ENCODE data around the gene SH2D6.

The SH2D6 gene

DNA sequence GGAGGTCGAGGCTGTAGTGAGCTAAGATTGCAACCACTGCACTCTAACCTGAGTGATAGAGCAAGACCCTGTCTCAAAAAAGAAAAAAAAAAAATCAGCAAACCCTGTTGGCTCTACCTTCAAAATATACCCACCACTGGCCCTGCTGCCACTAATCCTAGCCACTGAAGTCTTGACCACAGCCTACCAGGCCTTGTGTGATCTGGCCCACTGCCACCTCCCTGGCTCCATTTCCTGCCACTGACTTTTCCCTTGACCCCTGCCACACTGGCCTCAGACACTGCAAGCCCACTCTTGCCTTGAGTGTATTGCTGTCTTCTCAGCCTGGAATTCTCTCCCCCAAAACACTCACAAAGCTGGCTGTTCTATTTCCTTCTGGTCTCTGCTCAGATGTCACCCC, 33.7 kb downstream of the SH2D6 start:
- DNase-seq: no peak
- no peaks in the 10 kb centered on the region for H3K36me3 ChIP-seq (ENCODE audit: control insufficient read depth in 1 of 2, insufficient read depth in 2 of 2, low read depth in 1 of 2, low read length in 2 of 2)
- H3K4me1 ChIP-seq (ENCODE audit: control insufficient read depth, insufficient read depth, low read depth, low read length): no peaks in the 10 kb centered on the region
- H3K79me1 ChIP-seq (replicated peaks; ENCODE audit: low read length, poor library complexity, severe bottlenecking): no peaks in the 10 kb centered on the region
- H3K9ac ChIP-seq (ENCODE audit: low read length): no peak overlapping the region
- no peaks in the 10 kb centered on the region for H3K9me3 ChIP-seq (ENCODE audit: control insufficient read depth, low read length)
- H2BK5ac ChIP-seq (ENCODE audit: low read depth, low read length, poor library complexity, severe bottlenecking): no peak overlapping the region
- no peak overlapping the region for H3K4me3 ChIP-seq (ENCODE audit: insufficient read depth in 1 of 2, low read depth in 1 of 2, low read length in 2 of 2)
- H3K18ac ChIP-seq (ENCODE audit: low read depth in 1 of 2, low read length in 2 of 2): peak overlapping the region in 1 of 2 experiments; percentile 41
- H2BK15ac ChIP-seq (ENCODE audit: low read depth, poor library complexity, severe bottlenecking): no peak overlapping the region
- no peak overlapping the region for H3K4me2 ChIP-seq (ENCODE audit: low read length, poor library complexity, severe bottlenecking)
- H2AFZ ChIP-seq (ENCODE audit: low read depth, low read length): peak overlapping the region; percentile 37
- no peak overlapping the region for H3K14ac ChIP-seq (ENCODE audit: low read length in 2 of 2)
- H3K27ac ChIP-seq (ENCODE audit: low read length, poor library complexity, severe bottlenecking): no peak overlapping the region
- H3K27me3 ChIP-seq (ENCODE audit: control insufficient read depth in 1 of 2, insufficient read depth in 1 of 2, low read length in 2 of 2): no peaks in the 10 kb centered on the region
- WGBS: 73% methylated on average over 1 of the region's 1 CpG
- H2BK12ac ChIP-seq (ENCODE audit: low read length in 2 of 2): peak overlapping the region; percentile 2 to 83
- H3K4ac ChIP-seq (ENCODE audit: low read depth in 1 of 2, low read length in 2 of 2): peak overlapping the region in 1 of 2 experiments; percentile 35
- peak overlapping the region in 1 of 2 experiments; percentile 77 for H3K23ac ChIP-seq (ENCODE audit: low read length in 2 of 2)
- H2AK5ac ChIP-seq (ENCODE audit: low read length, severe bottlenecking): no peak overlapping the region
- no peak overlapping the region for H2BK120ac ChIP-seq (ENCODE audit: low read depth, low read length)
- peak overlapping the region; percentile 66 for H4K8ac ChIP-seq (ENCODE audit: low read length)
- no peak overlapping the region for H4K91ac ChIP-seq (ENCODE audit: low read length)

- H3K27ac ChIP-seq (ENCODE audit: low read length, poor library complexity, severe bottlenecking): no peak overlapping the region
- no peak overlapping the region for H2BK5ac ChIP-seq (ENCODE audit: low read depth, low read length, poor library complexity, severe bottlenecking)
- no peak overlapping the region for H3K23ac ChIP-seq (ENCODE audit: low read length in 2 of 2)
- H4K8ac ChIP-seq (ENCODE audit: low read length): no peak overlapping the region
- H2BK120ac ChIP-seq (ENCODE audit: low read depth, low read length): no peak overlapping the region
- H3K4me3 ChIP-seq (ENCODE audit: insufficient read depth in 1 of 2, low read depth in 1 of 2, low read length in 2 of 2): no peak overlapping the region
- H3K9ac ChIP-seq (ENCODE audit: low read length): no peak overlapping the region
- H3K14ac ChIP-seq (ENCODE audit: low read length in 2 of 2): no peak overlapping the region
- H3K79me1 ChIP-seq (replicated peaks; ENCODE audit: low read length, poor library complexity, severe bottlenecking): no peaks in the 10 kb centered on the region
- H2AK5ac ChIP-seq (ENCODE audit: low read length, severe bottlenecking): no peak overlapping the region
- no peak overlapping the region for H2AFZ ChIP-seq (ENCODE audit: low read depth, low read length)
- H3K4me2 ChIP-seq (ENCODE audit: low read length, poor library complexity, severe bottlenecking): no peak overlapping the region
- no peaks in the 10 kb centered on the region for H3K36me3 ChIP-seq (ENCODE audit: control insufficient read depth in 1 of 2, insufficient read depth in 2 of 2, low read depth in 1 of 2, low read length in 2 of 2)
- no peaks in the 10 kb centered on the region for H3K27me3 ChIP-seq (ENCODE audit: control insufficient read depth in 1 of 2, insufficient read depth in 1 of 2, low read length in 2 of 2)
- H3K9me3 ChIP-seq (ENCODE audit: control insufficient read depth, low read length): no peaks in the 10 kb centered on the region
- no peak overlapping the region for H2BK12ac ChIP-seq (ENCODE audit: low read length in 2 of 2)
- no peak overlapping the region for H3K4ac ChIP-seq (ENCODE audit: low read depth in 1 of 2, low read length in 2 of 2)
- 84% methylated on average over 7 of the region's 7 CpGs for WGBS
- no peak overlapping the region for H3K18ac ChIP-seq (ENCODE audit: low read depth in 1 of 2, low read length in 2 of 2)
- H2BK15ac ChIP-seq (ENCODE audit: low read depth, poor library complexity, severe bottlenecking): no peak overlapping the region
- H4K91ac ChIP-seq (ENCODE audit: low read length): no peak overlapping the region
- H3K4me1 ChIP-seq (ENCODE audit: control insufficient read depth, insufficient read depth, low read depth, low read length): no peaks in the 10 kb centered on the region
- DNase-seq: peak; percentile 37
Observed at GRCh38 chr2:85453571-85453970, 35.1 kb downstream of the SH2D6 start.

DNA sequence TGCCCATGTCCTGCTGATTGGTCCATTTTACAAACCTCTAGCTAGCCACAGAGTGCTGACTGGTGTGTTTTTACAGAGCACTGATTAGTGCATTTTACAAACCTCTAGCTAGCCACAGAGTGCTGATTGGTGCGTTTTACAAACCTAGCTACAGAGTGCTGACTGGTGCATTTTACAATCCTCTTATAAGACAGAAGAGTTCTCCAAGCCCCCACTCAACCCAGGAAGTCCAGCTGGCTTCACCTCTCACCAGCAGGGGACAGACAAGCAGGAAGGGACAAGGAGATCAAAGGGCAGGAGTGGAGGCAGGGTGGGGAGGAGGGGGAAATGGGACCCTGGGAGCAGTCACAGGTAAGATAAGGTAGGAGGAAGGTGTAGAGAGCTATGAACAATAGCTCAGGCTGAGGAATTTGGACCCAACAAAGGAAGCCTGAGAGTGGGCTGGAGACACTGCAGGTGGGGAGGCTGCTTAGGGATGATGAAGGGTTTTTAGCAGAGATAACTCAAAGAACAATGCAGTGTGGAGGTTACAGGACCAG, 37.1 kb downstream of the SH2D6 start:
- Histone ChIP-seq H3K4me3 (ENCODE audit: insufficient read depth in 1 of 2, low read depth in 1 of 2, low read length in 2 of 2) (no peak overlapping the region), H2AFZ (ENCODE audit: low read depth, low read length) (no peak overlapping the region), H3K4ac (ENCODE audit: low read depth in 1 of 2, low read length in 2 of 2) (no peak overlapping the region), H3K36me3 (ENCODE audit: control insufficient read depth in 1 of 2, insufficient read depth in 2 of 2, low read depth in 1 of 2, low read length in 2 of 2) (no peaks in the 10 kb centered on the region), H3K27ac (ENCODE audit: low read length, poor library complexity, severe bottlenecking) (no peak overlapping the region), H2BK120ac (ENCODE audit: low read depth, low read length) (no peak overlapping the region), H3K4me2 (ENCODE audit: low read length, poor library complexity, severe bottlenecking) (no peak overlapping the region), H3K23ac (ENCODE audit: low read length in 2 of 2) (no peak overlapping the region), H3K4me1 (ENCODE audit: control insufficient read depth, insufficient read depth, low read depth, low read length) (no peaks in the 10 kb centered on the region), H4K8ac (ENCODE audit: low read length) (no peak overlapping the region), H2BK15ac (ENCODE audit: low read depth, poor library complexity, severe bottlenecking) (no peak overlapping the region), H3K14ac (ENCODE audit: low read length in 2 of 2) (no peak overlapping the region), H3K79me1 (replicated peaks; ENCODE audit: low read length, poor library complexity, severe bottlenecking) (no peaks in the 10 kb centered on the region), H3K27me3 (ENCODE audit: control insufficient read depth in 1 of 2, insufficient read depth in 1 of 2, low read length in 2 of 2) (no peaks in the 10 kb centered on the region), H3K9ac (ENCODE audit: low read length) (no peak overlapping the region), H4K91ac (ENCODE audit: low read length) (no peak overlapping the region), H2BK5ac (ENCODE audit: low read depth, low read length, poor library complexity, severe bottlenecking) (no peak overlapping the region), H2BK12ac (ENCODE audit: low read length in 2 of 2) (peak overlapping the region in 1 of 2 experiments; percentile 57), H3K9me3 (ENCODE audit: control insufficient read depth, low read length) (no peaks in the 10 kb centered on the region), H2AK5ac (ENCODE audit: low read length, severe bottlenecking) (no peak overlapping the region), H3K18ac (ENCODE audit: low read depth in 1 of 2, low read length in 2 of 2) (no peak overlapping the region)
- DNase-seq: no peak
- WGBS: no CpG with 5 or more reads among the region's 1 CpG

DNA sequence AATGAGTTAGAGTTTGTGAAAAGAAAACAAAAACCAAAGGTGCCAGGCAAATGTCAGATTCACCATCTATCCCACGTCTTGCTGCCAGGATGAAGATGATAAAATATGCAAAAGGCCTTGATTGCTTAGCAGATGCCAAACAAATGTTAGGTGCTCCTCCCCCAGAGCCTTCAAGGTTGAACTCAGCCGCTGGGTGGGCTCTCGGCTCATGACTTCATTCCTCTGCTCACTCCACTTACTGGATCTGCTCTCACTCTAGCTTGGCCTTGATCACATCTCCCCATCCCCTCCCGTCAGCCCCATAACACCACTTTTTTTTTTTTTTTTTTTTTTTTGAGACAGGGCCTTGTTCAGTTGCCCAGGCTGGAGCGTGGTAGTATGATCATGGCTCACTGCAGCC, 38.5 kb downstream of the SH2D6 start:
- Histone ChIP-seq H3K4ac (ENCODE audit: low read depth in 1 of 2, low read length in 2 of 2) (no peak overlapping the region), H2BK5ac (ENCODE audit: low read depth, low read length, poor library complexity, severe bottlenecking) (no peak overlapping the region), H3K9ac (ENCODE audit: low read length) (no peak overlapping the region), H3K23ac (ENCODE audit: low read length in 2 of 2) (no peak overlapping the region), H3K18ac (ENCODE audit: low read depth in 1 of 2, low read length in 2 of 2) (no peak overlapping the region), H3K14ac (ENCODE audit: low read length in 2 of 2) (no peak overlapping the region), H2AK5ac (ENCODE audit: low read length, severe bottlenecking) (no peak overlapping the region), H3K4me2 (ENCODE audit: low read length, poor library complexity, severe bottlenecking) (no peak overlapping the region), H2BK12ac (ENCODE audit: low read length in 2 of 2) (no peak overlapping the region), H2BK120ac (ENCODE audit: low read depth, low read length) (no peak overlapping the region), H3K79me1 (replicated peaks; ENCODE audit: low read length, poor library complexity, severe bottlenecking) (no peaks in the 10 kb centered on the region), H3K27me3 (ENCODE audit: control insufficient read depth in 1 of 2, insufficient read depth in 1 of 2, low read length in 2 of 2) (no peaks in the 10 kb centered on the region), H3K36me3 (ENCODE audit: control insufficient read depth in 1 of 2, insufficient read depth in 2 of 2, low read depth in 1 of 2, low read length in 2 of 2) (no peaks in the 10 kb centered on the region), H2AFZ (ENCODE audit: low read depth, low read length) (no peak overlapping the region), H3K4me3 (ENCODE audit: insufficient read depth in 1 of 2, low read depth in 1 of 2, low read length in 2 of 2) (no peak overlapping the region), H3K4me1 (ENCODE audit: control insufficient read depth, insufficient read depth, low read depth, low read length) (no peaks in the 10 kb centered on the region), H2BK15ac (ENCODE audit: low read depth, poor library complexity, severe bottlenecking) (no peak overlapping the region), H3K27ac (ENCODE audit: low read length, poor library complexity, severe bottlenecking) (no peak overlapping the region), H4K8ac (ENCODE audit: low read length) (no peak overlapping the region), H3K9me3 (ENCODE audit: control insufficient read depth, low read length) (no peaks in the 10 kb centered on the region), H4K91ac (ENCODE audit: low read length) (no peak overlapping the region)
- WGBS: 79% methylated on average over 4 of the region's 5 CpGs
- DNase-seq: no peak

All from mesenchymal stem cell (in vitro differentiated cells and primary cell).